ENCODE data around the gene PSMC6.

- TF ChIP-seq POLR2A (IDR thresholded peaks at IDR 0.05): no peak
- no peak for TF ChIP-seq CTCF (IDR thresholded peaks at IDR 0.05)
Observed at GRCh38 chr14:52755607-52756316, 48.8 kb downstream of the PSMC6 start.

Data from tibial nerve (tissue), 3 donors.